Stimulated activated CD8-positive, alpha-beta memory T cell treated with anti-CD3 and anti-CD28 coated beads, Interleukin-4, amount 100 ng/mL, for 24 hours (primary cell): ENCODE results near the gene CCNJL.

ENCODE experiments used
- DNase-seq: peaks from one replicate; pipeline ENCODE4 v3.0.0-alpha.2; 2020; ENCODE audit warnings: low read depth

Gene CCNJL

DNA sequence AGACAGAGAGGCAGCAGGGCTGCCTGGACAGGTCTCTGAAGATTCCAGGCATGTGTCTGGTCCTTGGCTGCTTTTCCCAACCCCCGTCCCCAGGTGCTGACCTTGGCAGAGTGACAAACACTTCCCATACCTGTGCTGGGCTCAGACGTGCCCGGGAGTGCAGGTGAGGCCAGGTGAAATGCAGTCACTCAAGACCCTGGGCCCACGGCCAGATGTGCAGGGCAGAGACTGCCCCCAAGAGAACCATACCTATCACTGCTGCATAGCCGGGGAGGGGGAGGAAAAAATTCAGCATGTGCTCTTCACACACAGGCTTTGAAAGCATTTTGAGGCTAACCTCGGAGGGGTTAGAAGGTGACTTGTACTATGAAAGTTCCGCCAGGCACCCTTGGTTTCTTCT lies 22.6 kb downstream of the CCNJL start:
- DNase-seq: no peak

DNA sequence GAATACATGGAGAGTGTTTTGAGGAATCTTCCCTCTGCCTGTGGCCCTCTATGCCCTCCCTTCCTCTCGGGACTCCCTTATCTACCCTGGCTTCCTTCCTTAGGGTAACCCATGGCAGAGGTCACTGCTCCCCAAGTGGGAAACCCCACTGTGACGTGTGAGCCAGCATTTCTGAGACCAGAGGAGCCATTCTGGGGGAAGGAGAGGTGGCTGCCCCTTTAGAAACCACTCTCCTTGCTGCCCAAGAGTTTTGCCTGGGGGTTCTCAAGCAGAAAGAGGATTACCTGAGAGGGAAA lies 23.1 kb downstream of the CCNJL start:
- DNase-seq: no peak

DNA sequence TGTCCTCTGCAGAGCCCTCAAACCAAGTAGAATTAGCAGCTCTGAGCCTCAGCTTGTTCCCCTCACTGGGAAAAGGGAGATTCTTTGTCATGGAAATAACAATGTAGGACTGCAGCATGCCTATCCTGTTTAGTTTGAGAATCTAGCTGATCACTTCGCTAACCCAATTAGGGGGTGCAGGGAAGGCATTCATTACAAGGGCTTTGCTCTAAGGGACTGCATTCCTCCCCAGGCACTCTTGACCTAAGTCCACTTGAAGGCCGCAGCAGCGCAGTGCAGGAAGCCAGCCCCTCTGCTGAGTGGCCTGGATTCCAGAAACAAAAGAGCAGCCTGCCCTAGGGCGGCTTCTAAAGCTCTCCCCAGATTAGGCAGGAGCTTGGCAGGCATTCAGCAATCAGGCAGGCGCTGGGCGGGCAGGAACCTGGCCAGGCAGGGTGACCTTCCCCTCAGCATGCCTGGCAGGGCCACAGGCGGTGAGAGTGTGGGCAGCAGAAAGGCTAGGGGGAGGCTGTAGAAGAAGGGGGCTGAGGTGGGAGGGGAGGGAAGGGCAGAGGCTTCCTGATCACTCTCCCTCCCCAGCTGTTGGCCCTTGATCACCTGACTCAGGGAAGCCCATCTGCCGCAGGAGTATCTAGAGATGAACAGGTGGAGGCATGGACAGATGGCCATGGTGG lies 24.8 kb downstream of the CCNJL start:
- no peak for DNase-seq

DNA sequence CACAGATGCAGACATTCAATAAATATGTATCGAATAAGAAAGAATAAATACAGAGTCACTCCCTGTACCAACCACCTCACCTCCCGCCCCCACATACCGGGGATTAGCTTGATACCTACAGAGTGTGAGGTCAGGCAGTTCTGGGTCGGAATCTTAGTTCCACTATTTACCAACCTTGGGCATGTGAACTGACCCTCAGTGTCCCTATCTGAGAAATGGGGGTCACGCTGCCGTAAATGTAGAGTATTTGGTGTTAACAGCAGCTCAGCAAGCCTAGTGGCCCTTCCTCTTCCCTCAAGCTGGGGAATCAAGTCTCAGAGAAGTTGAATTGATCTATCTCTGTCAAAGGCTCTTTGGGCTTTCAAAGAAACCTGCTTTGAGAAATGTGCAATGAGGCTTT lies 25.4 kb downstream of the CCNJL start:
- DNase-seq: no peak

DNA sequence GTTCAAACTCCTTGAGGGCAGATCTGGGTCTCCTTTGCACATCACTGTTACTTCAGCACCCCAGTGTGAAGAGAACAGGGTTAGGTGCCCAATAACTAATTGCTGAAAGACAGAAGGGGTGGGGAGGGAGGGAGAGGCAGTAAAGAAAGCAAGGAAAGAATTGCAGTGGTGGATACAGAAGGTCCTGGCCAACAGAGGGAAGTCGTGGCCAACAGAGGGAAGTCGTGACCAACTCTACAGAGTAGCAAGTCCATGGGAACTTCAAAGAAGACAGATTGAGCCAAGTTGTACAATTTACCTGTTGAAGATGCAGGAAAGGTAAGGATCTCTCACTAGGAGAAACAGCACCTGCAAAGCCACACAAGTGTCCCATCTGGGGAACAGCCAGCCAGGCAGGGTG lies 27.0 kb downstream of the CCNJL start:
- no peak for DNase-seq

DNA sequence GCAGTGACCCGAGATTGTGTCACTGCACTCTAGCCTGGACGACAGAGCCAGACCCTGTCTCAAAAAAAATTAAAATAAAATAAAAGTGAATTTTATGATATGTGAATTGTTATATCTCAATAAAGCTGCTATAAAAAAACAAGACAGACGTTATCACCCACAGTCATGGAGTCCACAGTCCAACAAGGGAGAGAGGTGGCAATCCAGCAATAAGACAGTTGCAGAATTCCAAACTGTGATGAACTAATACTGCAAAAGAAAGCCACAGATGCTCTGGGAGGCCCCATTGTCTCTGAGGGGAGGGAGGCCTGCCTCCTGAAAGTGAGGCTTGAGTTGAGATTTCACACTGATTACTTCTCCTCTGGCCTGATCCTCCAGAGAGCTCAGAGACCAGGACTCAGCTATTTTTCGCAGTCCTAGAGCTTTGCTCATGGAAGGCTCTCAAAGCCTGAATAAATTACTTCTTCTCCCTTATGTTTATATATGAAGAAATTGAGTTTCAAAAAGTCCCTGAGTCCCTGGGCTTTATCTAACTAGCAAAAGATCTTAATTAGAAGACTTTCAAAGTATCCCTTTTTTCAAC lies 28.0 kb downstream of the CCNJL start:
- DNase-seq: no peak

DNA sequence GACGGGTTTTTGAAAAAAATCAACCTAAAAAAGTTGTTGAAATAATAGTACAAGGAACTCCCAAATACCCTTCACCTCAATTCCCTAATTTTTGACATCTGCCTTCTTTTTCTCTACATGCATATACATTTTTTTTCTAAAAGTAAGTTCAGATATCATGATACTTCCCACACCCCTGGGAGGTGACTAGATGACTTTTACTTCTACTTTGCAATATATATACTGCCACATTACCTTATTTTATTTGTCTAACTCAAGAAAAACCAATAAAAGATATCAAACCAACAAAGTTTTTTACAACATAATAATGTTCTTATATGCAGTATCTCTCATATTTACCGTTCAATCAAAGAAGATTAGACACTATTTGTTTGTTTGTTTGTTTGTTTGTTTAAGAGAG lies 31.1 kb downstream of the CCNJL start:
- DNase-seq: no peak

DNA sequence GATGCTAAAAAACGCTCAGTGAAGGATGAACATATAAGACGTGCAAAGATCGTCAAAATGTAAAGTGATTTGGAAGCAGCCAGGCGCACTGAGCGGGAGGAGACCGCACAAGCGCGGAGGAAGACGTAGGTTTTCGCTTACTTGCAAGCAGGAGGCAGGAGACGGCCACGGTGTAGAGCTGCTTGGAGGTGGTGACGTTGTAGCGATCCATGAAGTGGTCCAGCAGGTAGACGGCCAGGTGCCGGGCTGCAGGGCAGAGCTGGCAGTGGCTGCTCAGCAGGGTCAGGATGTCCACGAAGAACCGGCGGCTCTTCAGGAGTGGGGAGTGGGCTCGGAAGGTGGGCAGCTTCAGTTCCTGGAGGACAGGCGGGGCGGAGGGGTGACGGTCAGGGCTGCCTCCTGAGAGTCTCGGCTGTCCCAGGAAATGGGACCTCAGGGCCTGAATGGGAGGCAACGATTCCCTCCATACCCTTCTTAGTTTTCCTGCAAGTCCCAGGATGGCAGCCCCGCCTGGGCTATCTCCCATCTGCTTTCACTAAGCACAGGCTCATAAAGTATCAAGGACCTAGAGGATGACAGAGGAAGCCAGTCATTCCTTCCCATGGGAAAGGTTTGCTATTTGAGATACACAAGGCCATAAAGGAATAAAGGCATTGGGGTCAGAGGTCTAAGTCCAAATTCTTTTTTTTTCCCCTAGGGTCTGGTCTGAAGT lies 31.8 kb downstream of the CCNJL start:
- no peak for DNase-seq

DNA sequence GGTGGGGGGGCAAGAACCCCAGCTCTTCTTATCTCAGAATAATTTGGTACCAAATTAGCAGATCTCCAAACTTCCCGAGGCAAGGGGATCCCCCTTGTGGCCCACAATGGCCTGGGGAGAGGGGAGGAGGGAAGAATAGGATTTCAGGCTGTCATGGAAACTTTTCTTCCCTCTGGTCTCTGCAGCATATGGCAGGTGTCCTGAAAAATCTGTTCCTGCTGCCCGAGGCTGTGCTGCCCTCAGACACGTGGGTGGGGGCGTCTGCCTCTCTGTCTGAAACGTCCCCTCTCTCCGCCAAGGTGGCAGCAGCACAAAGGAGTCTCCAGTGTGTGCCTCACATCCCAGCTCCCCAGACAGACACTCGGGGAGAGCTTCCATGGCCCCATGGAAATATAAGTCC lies 34.0 kb downstream of the CCNJL start:
- no peak for DNase-seq

- DNase-seq: no peak
These were observed 37.9 kb downstream of the CCNJL start for GRCh38 chr5:160274483-160274931.

DNA sequence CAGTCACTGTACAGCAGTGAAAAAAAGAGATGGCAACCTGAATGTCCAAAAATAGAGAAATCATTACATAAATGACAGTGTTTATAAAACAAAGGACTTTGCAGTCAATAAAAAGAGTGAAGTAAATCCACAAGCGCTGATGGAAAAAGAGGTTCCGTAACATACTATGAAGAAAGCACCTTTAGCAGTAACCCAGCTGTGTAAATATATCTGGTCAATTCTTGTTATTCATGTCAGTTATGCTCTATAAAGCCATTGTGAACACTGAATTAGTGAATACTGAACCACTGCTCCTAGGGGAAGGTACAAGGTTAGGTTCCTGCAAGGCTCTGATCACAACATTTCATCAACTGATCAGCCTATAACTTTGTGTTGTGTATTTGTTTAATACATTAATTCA lies 39.5 kb downstream of the CCNJL start:
- DNase-seq: no peak

- no peak for DNase-seq
These were observed 40.1 kb downstream of the CCNJL start for GRCh38 chr5:160272264-160272663.

GRCh38 chr5:160271836-160272235 lies 40.5 kb downstream of the CCNJL start:
- no peak for DNase-seq

GRCh38 chr5:160271396-160271795 lies 41.0 kb downstream of the CCNJL start:
- no peak for DNase-seq

DNA sequence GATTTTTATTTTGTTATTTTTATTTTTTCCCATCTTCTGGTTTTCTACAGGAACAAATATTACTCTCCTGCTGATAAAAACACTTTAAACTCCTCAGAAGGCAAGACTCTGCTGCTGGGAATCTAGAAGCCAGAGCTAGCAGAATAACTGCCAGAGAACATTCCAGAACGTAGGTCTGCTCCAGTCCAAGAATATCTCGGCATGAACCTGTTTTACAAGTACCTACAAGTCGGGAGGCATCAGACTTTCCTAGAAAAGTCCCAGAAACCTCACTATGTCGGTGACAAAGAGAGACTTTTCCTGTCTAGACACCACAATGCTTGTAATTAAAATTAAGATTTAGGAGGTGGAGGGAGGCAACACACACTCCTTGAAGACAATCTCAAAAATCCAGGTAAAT lies 41.7 kb downstream of the CCNJL start:
- DNase-seq: no peak

DNA sequence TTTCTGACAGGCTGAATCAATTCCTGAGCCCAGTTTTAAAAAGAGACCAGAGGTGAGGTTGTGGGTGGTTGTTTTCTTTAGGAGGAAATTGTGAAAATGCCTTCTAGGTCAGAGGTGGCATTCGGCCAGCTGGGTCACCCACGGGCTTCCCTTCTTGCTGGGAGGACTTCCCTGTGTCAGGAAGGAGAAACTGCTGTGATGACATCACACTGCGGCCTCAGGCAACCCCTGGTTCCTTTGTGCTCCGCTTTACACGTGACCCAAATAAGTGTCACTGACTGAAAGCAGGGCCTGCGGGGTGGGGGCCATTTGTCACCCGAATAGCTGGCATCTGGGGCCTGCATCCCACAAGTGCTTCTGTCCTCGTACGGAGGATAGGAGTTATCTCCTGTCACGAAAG lies 43.3 kb downstream of the CCNJL start:
- DNase-seq: no peak

DNA sequence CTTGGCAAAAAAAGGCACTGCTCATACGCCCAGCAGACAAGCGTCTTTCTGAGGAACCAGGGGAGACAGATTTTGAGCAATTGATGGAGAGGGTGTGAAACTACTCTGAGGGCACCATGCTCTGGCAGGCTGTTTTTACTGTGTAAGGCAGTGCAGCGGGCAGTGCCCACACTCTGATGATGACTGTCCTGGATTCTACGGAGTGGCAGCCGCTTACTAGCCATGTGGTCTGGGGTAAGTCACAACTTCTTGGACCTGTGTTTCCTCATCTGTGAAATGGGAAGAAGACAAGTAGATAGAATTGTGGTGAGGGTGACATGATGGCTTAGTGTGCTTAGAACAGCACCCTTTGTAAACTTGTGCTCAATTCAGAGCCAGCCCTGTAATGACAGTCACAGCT lies 44.2 kb downstream of the CCNJL start:
- DNase-seq: no peak

DNA sequence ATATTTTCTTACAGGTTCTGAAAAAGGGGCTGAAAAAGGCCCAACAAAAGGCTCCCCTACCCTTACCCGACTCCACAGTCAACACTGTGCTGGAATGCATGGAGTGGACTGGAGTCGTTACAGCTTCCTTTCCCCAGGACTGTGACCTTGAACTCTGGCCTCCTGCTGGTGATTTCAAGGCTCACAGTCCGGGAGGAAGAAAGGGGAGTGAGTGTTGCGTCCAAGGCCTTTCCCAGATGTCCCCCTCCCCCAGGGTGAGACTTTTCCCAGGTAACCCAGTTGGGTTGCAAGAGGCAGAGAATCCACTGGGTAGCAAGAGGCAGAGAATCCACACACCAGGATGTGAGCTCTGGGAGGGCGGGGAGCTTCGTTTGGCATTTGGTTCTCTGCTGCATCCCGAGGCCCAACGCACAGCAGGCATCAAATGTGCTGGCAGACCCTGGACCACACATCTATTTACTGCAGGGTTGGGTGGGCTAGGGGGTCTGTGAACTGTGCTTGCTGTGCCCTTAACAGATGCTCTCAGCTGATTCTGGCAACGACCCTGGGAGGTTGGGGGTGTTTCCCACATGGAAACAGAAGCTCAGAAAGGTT lies 45.5 kb downstream of the CCNJL start:
- no peak for DNase-seq

- no peak for DNase-seq
These were observed 46.3 kb downstream of the CCNJL start for GRCh38 chr5:160266044-160266443.

DNA sequence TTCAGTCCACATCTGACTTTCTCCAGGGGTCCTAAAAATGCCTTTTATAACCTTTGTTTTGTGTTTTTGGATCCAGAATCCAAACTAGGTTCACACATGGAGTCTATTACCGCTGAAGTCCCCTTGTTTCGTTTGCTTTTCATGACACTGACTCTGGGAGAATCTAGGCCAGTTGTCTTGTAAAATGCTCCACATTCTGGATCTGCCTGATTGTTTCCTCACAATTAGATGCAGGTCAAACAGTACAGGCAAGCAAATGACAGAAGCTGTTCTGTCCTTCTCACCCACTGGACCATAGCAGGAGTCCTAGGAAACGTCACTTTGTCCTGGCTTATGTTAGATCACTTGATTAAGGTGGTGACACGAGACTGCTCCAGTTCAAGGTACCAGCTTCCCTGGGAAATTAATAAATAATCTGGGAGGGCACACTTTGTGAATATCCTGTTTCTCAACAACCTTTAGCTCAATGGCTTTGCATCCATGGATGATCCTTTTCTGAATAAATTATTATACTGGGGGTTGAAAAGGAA lies 49.0 kb downstream of the CCNJL start:
- no peak for DNase-seq

GRCh38 chr5:160262151-160263074 lies 50.0 kb downstream of the CCNJL start:
- no peak for DNase-seq
